GM21576 (cell line): ENCODE results near the gene CCDC134.
"Not testable (repeated sequence)": the region's sequence is repeated elsewhere in the genome, so short reads cannot be mapped to it uniquely, and the experiment has no call there.

Experiments used
- ATAC-seq: cut with Tn5 transposase; IDR thresholded peaks from one replicate; pipeline ENCODE4 v1.9.1; 2021; ENCODE audit warnings: mild to moderate bottlenecking, moderate library complexity; ENCODE audit not compliant: unreplicated experiment

CCDC134 gene

GRCh38 chr22:41822317-41823057, 22.0 kb downstream of the CCDC134 start:
- ATAC-seq: no peak

- no peak for ATAC-seq
Observed at GRCh38 chr22:41823797-41824196, 23.3 kb downstream of the CCDC134 start.

DNA sequence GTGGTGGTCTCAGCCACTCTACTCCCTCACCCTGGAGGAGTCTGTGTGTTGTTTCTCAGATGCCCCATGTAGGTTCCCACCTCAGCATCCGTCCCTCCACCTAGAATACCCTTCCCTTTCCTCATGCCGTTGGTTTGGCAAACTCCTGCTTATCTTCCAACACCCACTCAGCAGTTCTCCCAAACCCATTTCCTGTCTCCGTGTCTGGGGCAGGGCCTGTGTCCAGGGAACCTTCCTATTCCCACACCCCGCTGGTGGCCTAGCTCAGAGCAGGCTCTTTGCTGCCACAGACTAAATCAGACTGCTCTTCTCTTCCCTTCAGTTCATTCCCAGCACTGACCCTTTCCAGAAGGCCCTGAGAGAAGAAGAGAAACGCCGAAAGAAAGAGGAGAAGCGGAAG, 24.9 kb downstream of the CCDC134 start:
- no peak for ATAC-seq

DNA sequence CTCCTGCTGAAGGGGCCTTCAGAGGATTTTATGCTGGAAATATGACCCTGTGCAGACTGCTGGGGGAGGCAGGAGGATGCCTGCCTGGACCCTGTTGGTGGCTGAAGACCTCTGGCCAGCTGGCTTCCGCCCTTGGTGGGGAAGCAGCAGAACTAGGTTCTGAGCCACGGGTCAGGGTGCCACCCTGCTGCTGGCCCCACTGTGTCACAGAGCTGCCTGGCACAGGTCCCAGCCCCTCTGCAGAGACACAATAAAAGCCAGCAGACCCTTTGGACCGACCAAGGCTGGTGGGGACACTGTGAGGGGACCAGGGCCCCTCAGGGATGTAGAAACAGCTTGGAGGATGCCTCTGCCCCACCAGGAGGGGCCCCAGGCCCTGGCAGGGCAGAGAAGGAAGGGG, 25.5 kb downstream of the CCDC134 start:
- no peak for ATAC-seq

GRCh38 chr22:41826430-41827383, 26.2 kb downstream of the CCDC134 start:
- no peak for ATAC-seq

GRCh38 chr22:41827671-41828070, 27.2 kb downstream of the CCDC134 start:
- no peak for ATAC-seq

GRCh38 chr22:41828516-41828915, 28.0 kb downstream of the CCDC134 start:
- ATAC-seq: no peak

GRCh38 chr22:41830174-41830573, 29.7 kb downstream of the CCDC134 start:
- no peak for ATAC-seq

- no peak for ATAC-seq
Observed at GRCh38 chr22:41831383-41831782, 30.9 kb downstream of the CCDC134 start.

- ATAC-seq: no peak
Observed at GRCh38 chr22:41831828-41832552, 31.5 kb downstream of the CCDC134 start.

GRCh38 chr22:41832553-41833368, 32.3 kb downstream of the CCDC134 start, which contains the start of gene SREBF2:
SREBF2 (plus strand) TSS chr22:41833105; CDS start chr22:41833271, 166 bp downstream.
- ATAC-seq: peak; percentile 87

- peak; percentile 11 for ATAC-seq
Observed at GRCh38 chr22:41833369-41834004, 33.0 kb downstream of the CCDC134 start.

GRCh38 chr22:41834005-41834944, 33.8 kb downstream of the CCDC134 start:
- no peak for ATAC-seq

GRCh38 chr22:41835462-41835861, 35.0 kb downstream of the CCDC134 start:
- ATAC-seq: not testable (repeated sequence)

- ATAC-seq: no peak
Observed at GRCh38 chr22:41836551-41836950, 36.1 kb downstream of the CCDC134 start.

GRCh38 chr22:41838842-41839618, 38.6 kb downstream of the CCDC134 start:
- no peak for ATAC-seq

DNA sequence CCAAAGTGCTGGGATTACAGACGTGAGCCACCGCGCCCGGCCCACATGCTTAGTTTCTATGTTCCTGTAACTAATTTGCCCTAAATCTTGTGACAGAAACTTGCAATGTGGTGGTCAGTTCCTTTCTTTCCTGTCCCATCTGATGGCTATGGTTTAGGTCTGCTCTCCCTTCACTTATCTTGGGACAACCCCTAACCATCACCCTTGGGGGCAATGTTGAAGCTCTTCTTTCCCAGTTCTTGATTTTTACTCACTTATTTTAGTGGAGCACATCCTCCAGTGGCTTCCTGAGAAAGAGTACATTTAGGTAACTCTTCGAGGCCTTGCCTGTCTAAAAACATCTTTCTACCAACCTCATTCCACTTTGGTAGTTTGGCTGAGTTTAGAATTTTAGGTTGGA, 39.7 kb downstream of the CCDC134 start:
- no peak for ATAC-seq
